GM19452 (cell line): ENCODE measurements around the gene TIRAP.

ENCODE experiments used
- ATAC-seq: cut with Tn5 transposase; IDR thresholded peaks from one replicate; pipeline ENCODE4 v1.9.1; 2021; ENCODE audit not compliant: unreplicated experiment

The TIRAP gene

GRCh38 chr11:126339863-126340434 lies 57.1 kb downstream of the TIRAP start:
- ATAC-seq, result no peak

- ATAC-seq, result no peak
These were observed 58.2 kb downstream of the TIRAP start for GRCh38 chr11:126340960-126341606.

DNA sequence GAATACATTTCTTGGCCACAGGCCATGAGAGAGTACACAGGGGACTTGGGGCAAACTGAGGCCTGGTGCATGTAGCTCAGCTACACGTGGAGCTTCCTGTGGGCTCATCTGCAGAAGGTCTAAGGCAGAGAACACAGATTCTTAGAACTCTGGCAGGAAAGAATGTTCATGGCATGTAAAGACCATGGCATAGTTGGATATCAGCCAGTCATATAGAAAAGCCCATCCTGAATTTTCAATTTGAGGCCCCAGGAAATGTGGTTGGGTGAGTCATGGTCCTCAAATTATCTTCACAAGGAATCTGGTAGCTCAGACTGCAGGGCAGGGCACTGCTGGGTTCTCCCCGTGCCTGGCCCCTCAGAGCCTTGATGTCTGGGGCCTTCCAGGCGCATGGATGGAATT lies 58.9 kb downstream of the TIRAP start:
- ATAC-seq, result no peak

GRCh38 chr11:126343051-126343450 lies 60.2 kb downstream of the TIRAP start:
- no peak for ATAC-seq
